ENCODE data around the gene AUTS2.

AUTS2 gene

GRCh38 chr7:70458745-70459144 is 860.5 kb downstream of the AUTS2 start:
- Histone ChIP-seq H3K9me3 (ENCODE audit: severe bottlenecking) (no peaks in the 10 kb centered on the region), H3K4me3 (ENCODE audit: severe bottlenecking) (no peak overlapping the region), H3K27me3 (ENCODE audit: insufficient read depth, poor library complexity, severe bottlenecking) (no peaks in the 10 kb centered on the region), H3K36me3 (ENCODE audit: low read depth) (no peaks in the 10 kb centered on the region), H3K27ac (ENCODE audit: poor library complexity, severe bottlenecking) (no peak overlapping the region), H3K4me1 (ENCODE audit: insufficient read depth, poor library complexity, severe bottlenecking) (no peaks in the 10 kb centered on the region)
- DNase-seq (ENCODE audit: low spot score) (no peak), ATAC-seq (ENCODE audit: low read depth) (no peak)
- TF ChIP-seq, protein P1, sequence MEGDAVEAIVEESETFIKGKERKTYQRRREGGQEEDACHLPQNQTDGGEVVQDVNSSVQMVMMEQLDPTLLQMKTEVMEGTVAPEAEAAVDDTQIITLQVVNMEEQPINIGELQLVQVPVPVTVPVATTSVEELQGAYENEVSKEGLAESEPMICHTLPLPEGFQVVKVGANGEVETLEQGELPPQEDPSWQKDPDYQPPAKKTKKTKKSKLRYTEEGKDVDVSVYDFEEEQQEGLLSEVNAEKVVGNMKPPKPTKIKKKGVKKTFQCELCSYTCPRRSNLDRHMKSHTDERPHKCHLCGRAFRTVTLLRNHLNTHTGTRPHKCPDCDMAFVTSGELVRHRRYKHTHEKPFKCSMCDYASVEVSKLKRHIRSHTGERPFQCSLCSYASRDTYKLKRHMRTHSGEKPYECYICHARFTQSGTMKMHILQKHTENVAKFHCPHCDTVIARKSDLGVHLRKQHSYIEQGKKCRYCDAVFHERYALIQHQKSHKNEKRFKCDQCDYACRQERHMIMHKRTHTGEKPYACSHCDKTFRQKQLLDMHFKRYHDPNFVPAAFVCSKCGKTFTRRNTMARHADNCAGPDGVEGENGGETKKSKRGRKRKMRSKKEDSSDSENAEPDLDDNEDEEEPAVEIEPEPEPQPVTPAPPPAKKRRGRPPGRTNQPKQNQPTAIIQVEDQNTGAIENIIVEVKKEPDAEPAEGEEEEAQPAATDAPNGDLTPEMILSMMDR (IDR thresholded peaks at IDR 0.05; ENCODE audit: poor library complexity, severe bottlenecking): no peak

DNA sequence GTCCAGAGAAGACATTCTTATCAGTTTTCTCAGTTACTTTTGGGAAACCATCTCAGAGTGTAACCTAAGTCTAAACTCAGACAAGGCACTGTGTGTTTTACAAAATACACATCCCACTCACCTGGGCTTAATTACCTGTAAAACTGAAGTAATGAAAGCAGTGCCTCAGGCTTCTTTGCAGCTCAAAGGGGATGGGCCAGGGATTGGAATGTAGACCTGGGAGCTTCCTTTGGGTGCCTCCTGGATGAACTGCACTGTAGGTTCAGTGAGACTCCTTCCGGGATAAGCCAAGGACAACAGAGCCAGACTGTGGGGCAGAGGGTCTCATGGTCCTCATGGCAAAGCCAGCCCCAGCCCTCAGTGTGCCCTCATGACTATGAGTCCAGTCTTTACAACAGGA is 861.3 kb downstream of the AUTS2 start:
- TF ChIP-seq, protein P1 (IDR thresholded peaks at IDR 0.05; ENCODE audit: poor library complexity, severe bottlenecking): no peak
- Histone ChIP-seq H3K4me1 (ENCODE audit: insufficient read depth, poor library complexity, severe bottlenecking) (no peaks in the 10 kb centered on the region), H3K4me3 (ENCODE audit: severe bottlenecking) (no peak overlapping the region), H3K27me3 (ENCODE audit: insufficient read depth, poor library complexity, severe bottlenecking) (no peaks in the 10 kb centered on the region), H3K27ac (ENCODE audit: poor library complexity, severe bottlenecking) (no peak overlapping the region), H3K9me3 (ENCODE audit: severe bottlenecking) (no peaks in the 10 kb centered on the region), H3K36me3 (ENCODE audit: low read depth) (no peaks in the 10 kb centered on the region)
- ATAC-seq (ENCODE audit: low read depth): no peak
- DNase-seq (ENCODE audit: low spot score): no peak

DNA sequence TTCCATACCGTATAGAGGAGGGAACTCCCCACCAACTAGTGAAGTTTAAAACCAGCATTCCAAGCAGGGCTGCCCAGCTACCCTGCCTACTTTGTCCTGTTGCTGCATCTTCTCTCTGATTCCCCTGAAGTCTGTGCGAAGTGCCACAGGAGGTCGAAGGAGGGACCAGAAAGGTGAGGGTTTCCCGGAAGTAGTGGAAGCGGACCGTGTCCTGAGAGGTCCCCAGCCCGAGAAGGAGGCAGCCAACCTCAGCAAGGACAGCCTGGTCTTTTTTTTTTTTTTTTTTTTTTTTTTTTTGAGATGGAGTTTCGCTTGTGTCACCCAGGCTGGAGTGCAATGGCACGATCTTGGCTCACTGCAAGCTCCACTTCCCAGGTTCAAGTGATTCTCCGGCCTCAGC is 861.8 kb downstream of the AUTS2 start:
- no peaks in the 10 kb centered on the region for H3K36me3 ChIP-seq (ENCODE audit: low read depth)
- H3K27ac ChIP-seq (ENCODE audit: poor library complexity, severe bottlenecking): no peak overlapping the region
- TF ChIP-seq, protein P1 (IDR thresholded peaks at IDR 0.05; ENCODE audit: poor library complexity, severe bottlenecking): no peak
- no peaks in the 10 kb centered on the region for H3K4me1 ChIP-seq (ENCODE audit: insufficient read depth, poor library complexity, severe bottlenecking)
- no peaks in the 10 kb centered on the region for H3K9me3 ChIP-seq (ENCODE audit: severe bottlenecking)
- H3K27me3 ChIP-seq (ENCODE audit: insufficient read depth, poor library complexity, severe bottlenecking): no peaks in the 10 kb centered on the region
- DNase-seq (ENCODE audit: low spot score) (no peak), ATAC-seq (ENCODE audit: low read depth) (no peak)
- no peak overlapping the region for H3K4me3 ChIP-seq (ENCODE audit: severe bottlenecking)

DNA sequence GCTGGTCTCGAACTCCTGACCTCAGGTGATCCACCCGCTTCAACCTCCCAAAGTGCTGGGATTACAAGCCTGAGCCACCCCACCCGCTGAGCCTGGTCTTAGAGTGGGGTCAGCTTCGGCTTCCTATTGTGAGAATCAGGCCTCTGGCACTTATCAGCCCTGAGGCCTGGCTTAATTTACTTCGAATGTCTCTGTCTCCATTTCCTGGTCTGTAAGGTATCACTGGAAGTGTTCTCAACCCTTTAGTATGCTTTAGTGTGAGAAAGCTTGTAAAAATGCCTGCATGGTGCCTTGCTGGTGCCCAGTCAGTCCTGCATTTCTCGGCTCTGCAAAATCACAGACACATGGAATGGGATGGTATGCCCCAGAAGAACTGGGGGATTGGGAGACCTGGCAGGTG is 862.3 kb downstream of the AUTS2 start:
- H3K27ac ChIP-seq (ENCODE audit: poor library complexity, severe bottlenecking): no peak overlapping the region
- no peaks in the 10 kb centered on the region for H3K27me3 ChIP-seq (ENCODE audit: insufficient read depth, poor library complexity, severe bottlenecking)
- DNase-seq (ENCODE audit: low spot score) (no peak), ATAC-seq (ENCODE audit: low read depth) (no peak)
- H3K4me1 ChIP-seq (ENCODE audit: insufficient read depth, poor library complexity, severe bottlenecking): no peaks in the 10 kb centered on the region
- TF ChIP-seq, protein P1 (IDR thresholded peaks at IDR 0.05; ENCODE audit: poor library complexity, severe bottlenecking): no peak
- H3K4me3 ChIP-seq (ENCODE audit: severe bottlenecking): no peak overlapping the region
- H3K36me3 ChIP-seq (ENCODE audit: low read depth): no peaks in the 10 kb centered on the region
- no peaks in the 10 kb centered on the region for H3K9me3 ChIP-seq (ENCODE audit: severe bottlenecking)

DNA sequence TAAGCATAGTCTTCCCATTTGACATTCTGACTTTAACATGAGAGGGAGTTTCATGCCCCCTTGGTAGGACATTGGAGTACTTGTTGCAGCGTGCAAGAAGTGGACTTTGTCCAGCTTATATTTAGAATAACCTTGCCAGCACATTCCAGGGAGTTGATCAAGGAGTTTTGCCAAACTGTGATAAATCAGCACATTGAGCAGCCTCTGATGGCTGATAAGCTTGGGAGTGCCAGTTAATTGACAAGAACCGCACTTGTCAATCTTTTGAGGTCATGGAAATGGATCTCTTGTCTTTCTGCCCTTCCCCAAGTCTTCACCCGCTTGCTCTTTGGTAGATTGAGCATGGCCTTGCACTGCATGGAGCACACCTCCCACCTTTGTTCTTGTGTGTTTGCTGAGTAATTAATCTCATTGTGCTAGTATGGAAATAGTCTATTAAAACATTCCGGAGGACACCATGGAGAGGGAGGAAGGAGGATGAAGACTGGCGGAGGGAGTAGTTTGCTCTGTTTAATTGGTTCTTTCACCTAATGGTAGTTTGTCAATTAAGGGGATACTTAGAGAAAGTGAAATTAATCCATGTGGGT is 865.2 kb downstream of the AUTS2 start:
- Histone ChIP-seq H3K27me3 (ENCODE audit: insufficient read depth, poor library complexity, severe bottlenecking) (no peaks in the 10 kb centered on the region), H3K27ac (ENCODE audit: poor library complexity, severe bottlenecking) (no peak overlapping the region), H3K36me3 (ENCODE audit: low read depth) (no peaks in the 10 kb centered on the region), H3K9me3 (ENCODE audit: severe bottlenecking) (no peaks in the 10 kb centered on the region), H3K4me1 (ENCODE audit: insufficient read depth, poor library complexity, severe bottlenecking) (no peaks in the 10 kb centered on the region), H3K4me3 (ENCODE audit: severe bottlenecking) (no peak overlapping the region)
- ATAC-seq (ENCODE audit: low read depth): no peak
- no peak for DNase-seq (ENCODE audit: low spot score)
- TF ChIP-seq, protein P1 (IDR thresholded peaks at IDR 0.05; ENCODE audit: poor library complexity, severe bottlenecking): no peak
